HG03460 (cell line): ENCODE measurements around the gene ALMS1.
"Not testable (repeated sequence)": the region's sequence is repeated elsewhere in the genome, so short reads cannot be mapped to it uniquely, and the experiment has no call there.

Experiments used
- ATAC-seq: cut with Tn5 transposase; IDR thresholded peaks from one replicate; pipeline ENCODE4 v1.9.1; 2021; ENCODE audit not compliant: unreplicated experiment

Gene ALMS1

DNA sequence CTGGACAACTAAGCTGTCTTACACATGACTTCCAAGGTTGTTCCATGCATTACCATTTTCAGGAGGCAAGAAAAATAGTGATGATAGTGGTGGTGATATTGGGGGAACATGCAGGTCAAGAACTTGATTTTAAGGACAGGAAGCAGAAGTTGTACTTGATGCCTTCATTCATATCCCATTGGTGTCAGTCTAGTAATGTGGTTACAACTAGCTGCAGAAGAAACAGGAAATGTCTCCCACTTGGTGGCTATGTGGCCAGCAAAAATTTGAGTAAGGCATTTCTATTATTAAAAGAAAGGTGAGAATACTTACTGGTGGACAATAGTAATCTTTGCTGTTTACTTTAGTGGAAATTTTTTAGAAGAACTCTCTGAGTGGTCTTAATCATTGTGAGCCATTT lies 103.4 kb downstream of the ALMS1 start:
- no peak for ATAC-seq

DNA sequence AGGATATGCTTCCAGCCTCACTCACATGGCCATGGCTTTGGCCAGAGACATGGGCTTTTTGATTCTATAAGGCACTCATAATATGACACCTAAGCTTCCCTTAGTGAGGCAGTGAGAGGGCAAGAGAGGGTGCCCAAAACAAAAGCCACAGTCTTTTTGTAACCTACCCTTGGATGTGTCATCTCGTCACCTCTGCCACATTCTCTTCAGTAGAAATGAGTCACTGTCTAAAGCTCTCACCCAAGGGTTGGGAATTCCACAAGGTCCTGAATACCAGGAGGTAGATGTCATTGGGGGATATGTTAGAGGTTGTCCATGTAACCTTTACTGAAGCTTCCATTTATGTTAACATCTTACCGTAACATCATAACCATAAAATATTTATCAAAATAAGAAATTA lies 108.4 kb downstream of the ALMS1 start:
- ATAC-seq = no peak

DNA sequence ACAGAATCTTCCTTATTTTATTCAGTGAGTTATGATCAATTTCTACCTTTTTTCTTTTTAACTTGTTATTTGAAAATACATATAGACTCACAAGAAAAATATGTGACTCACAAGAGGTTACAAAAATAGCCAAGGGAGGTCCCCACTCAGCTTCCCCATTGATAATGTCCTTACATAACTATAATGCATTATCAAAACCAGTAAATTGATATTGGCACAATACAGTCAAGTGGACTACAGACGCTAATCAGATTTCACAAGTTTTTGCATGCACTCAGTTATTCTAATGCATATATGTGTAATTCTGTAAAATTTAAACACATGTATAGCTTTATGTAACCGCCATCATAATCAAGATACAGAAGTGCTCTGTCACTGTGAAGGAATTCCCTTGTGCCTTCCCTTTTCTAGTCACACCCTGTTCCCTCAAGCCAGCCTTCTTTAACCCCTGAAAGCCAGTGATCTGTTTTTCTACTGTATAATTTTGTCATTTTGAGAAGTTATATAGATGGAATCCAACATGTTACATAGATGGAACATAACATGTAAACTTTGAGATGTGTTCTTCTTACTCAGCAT lies 118.4 kb downstream of the ALMS1 start:
- ATAC-seq = no peak

DNA sequence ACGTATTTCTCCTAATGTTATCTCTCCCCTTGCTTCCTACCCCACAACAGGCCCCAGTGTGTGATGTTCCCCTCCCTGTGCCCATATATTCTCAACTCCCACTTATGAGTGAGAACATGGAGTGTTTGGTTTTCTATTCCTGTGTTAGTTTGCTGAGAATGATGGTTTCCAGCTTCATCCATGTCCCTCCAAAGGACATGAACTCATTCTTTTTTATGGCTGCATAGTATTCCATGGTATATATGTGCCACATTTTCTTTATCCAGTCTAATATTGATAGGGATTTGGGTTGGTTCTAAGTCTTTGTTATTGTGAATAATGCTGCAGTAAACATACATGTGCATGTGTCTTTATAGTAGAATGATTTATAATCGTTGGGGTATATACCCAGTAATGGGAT lies 119.2 kb downstream of the ALMS1 start:
- ATAC-seq = not testable (repeated sequence)

DNA sequence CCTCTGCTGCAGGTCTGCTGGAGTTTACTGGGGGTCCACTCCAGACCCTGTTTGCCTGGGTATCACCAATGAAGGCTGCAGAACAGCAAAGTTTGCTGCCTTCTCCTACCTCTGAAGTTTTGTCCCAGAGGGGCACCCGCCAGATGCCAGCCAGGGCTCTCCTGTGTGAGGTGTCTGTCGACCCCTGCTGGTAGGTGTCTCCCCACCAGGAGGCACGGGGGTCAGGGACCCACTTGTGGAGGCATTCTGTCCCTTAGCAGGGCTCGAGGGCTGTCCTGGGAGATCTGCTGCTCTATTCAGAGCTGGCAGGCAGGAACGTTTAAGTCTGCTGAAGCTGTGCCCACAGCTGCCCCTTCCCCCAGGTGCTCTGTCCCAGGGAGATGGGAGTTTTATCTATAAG lies 124.8 kb downstream of the ALMS1 start:
- ATAC-seq = not testable (repeated sequence)

DNA sequence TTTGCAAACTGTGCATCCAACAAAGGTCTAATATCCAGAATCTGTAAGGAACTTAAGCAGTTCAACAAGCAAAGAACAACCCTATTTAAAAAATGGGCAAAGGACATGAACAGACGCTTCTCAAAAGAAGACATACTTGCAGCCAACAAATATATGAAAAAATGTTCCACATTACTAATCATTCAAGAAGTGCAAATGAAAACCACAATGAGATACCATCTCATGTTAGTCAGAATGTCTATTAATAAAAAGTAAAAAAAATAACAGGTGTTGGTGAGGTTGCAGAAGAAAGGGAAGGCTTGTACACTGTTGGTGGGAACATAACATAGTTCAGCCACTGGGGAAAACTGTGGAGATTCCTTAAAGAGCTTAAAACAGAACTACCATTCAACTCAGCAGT lies 130.4 kb downstream of the ALMS1 start:
- ATAC-seq = no peak

DNA sequence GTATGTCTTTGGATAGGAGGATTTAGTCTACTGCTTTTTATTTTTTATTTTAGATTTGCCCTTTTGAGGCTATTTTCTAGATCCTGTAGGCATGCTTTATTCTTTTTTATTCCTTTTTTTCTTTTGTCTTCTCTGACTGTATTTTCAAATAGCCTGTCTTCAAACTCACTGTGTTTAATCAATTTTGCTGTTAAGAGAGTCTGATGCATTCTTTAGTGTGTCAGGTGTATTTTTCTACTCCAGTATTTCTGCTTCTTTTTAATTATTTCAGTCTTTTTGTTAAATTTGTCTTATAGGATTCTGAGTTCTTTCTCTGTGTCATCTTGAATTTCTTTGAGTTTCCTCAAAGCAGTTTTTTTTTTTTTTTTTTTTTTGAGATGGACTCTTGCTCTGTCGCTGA lies 143.1 kb downstream of the ALMS1 start:
- no peak for ATAC-seq

DNA sequence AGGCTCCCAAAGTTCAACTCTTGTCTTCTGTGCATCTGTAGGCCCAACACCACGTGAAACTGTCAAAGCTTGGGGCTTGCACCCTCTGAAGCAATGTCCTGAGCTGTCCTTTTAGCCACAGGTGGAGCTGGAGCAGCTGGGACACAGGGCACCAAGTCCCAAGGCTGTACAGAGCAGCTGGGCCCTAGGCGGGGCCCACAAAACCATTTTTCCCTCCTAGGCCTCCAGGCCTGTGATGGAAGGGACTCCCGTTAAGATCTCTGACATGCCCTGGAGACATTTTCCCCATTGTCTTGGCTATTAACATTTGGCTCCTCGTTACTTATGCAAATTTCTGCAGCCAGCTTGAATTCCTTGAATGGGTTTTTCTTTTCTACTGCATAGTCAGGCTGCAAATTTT lies 145.1 kb downstream of the ALMS1 start:
- not testable (repeated sequence) for ATAC-seq

DNA sequence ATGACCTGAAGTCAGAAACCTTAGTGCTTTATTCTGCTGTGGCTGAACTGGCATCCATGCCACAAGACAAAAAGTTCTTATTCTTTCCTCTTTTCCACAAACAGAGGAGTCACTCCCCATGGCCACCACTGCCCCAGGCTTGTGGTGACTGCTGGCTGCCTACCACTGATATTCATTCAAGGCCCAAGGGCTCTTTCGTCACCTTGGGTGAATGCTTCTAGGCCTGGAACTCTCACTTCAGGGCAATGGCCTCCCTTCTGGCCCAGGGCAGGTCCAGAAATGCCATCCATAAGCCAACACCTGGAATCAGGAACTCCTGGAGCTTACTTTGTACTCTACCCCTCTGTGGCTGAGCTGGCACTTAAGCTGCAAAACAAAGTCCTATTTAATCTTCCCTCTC lies 146.7 kb downstream of the ALMS1 start:
- ATAC-seq = no peak

DNA sequence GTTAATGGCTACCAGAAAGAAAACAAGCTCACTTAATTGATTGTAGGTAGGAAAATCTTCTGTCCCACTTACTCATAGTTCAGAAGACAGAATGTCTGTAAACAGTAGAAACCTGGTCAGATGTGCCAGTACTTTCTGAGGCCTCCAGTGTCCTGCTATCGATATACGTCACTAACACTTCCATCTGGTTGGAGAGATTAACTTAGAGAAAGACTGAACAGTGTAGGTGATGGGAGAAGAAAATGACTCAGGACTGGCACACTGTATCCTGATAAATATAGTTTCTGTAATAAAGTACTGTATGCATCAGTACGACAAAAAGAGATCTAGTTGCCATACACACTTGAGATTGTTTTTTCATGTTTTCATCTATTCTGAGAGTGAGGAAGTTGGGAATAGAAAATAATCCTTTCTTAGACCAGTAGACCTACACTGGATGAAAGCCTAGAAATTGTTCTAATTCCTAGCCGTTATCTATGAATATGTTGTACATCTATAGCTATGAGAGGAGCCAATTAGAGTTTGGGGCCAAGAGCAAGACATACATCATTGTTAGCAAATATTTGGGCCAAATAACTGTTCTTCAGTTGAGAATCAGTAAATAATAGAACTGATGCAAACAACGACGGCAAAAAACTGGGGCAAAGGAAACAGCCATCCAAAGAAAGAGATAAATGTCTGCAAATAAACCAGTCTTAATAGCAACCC lies 150.7 kb downstream of the ALMS1 start:
- ATAC-seq = no peak

DNA sequence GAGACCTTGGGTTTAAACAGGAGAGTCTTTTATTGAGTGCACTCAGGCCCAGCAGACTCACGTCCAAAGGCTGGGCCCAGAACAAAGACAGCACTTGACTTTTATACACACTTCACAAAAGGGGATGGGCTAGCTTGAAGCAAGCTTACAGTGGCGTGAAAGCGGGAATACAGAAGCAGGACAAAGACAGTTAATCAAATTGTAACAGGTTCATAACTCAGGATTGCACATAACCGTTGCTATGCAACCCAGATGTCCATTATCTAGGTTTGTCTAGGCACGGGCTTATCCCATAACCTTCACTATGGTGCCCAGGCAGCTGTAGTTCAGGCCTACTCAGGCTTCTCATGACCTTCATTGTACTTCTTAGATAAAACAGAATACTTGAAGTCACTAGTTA lies 175.2 kb downstream of the ALMS1 start:
- ATAC-seq = not testable (repeated sequence)

DNA sequence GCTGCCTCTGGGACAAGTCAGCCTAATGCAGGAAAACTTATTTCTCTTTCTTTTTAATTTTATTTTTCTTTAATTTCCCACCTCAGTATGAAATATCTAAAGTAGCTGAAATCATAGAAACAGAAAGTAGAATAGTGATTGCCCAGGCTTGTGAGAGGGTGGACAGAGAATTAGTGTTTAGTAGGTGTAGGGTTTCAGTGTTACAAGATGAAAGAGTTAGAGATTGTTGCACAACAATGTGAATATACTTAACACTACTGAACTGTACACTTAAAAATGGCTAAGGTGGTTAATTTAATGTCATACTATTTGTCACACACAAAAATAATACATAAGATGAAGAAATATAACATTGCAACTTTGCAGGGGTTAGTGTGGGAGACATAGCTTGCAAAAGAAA lies 175.8 kb downstream of the ALMS1 start:
- no peak for ATAC-seq

DNA sequence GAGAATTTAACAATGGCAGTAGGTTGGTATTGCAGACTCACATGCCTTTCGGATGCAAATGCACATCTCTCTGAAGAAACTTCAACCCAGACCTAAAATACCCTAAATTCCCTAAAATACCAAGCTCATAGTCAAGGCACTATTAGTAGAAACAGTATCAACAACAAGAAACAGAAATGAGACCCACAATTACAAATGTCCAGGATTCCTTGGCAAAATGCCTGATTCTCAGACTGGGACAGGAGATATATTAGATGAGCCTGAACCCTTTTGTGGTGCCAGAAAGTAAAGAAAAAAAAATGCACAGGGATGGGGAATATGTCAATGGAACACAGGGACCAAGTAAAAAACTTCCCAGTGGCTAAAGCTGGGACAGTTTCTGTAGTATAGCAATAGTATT lies 179.3 kb downstream of the ALMS1 start:
- ATAC-seq = no peak

DNA sequence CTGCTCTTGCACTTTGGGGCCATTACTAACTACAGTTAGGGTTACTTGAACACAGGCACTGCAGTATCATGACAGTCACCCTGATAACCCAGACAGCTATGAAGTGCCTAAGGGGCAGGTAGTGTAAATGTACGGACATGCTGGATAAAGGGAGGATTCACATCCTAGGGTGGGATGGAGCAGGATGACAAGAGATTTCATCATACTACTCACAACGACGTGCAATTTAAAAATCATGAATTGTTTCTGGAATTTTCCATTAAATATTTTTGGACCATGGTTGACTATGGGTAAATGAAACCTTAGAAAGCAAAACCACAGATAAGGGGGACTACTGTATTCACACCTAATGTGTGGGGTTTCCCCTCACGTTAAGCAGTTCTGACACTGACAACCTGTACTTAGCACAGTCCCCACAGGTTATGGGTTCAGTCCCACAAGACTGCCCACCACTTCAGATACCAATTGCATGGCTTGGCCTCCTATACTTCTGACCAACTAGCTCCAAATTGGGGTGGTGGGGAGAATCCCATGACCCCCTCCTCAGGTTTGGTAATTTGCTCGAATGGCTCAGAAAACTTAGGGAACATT lies 180.7 kb downstream of the ALMS1 start:
- no peak for ATAC-seq

DNA sequence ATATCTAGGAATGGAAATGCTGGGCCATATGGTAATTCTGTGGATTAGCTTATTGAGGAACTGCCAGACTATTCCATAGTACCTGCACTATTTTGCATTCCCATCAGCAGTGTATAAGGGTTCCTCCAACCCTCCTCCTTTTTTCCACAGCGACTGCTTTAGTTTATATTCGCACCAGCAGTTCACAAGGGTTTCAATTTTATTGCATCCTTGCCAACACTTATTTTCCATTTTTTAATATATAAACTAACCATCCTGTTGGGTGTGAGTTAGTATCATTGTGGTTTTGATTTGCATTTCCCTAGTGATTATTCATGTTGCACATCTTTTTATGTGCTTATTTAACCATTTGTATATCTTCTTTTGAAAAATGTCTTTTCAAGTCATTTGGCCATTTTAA lies 189.6 kb downstream of the ALMS1 start:
- ATAC-seq = no peak

DNA sequence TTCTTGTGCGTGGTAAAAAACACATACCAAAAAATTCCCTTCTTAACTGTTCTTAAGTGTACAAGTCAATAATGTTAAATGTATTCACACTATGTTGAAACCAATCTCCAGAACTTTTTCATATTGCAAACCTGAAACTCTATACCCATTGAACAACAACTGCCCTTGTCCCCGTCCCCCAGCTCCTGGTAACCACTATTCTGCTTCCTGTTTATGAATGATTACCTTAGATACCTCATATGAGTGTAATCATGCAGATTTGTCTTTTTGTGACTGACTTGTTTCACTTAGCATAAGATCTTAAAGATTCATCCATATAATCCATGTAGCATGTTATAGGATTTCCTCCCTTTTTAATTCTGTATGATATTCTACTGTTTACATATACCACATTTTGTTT lies 196.7 kb downstream of the ALMS1 start:
- ATAC-seq = no peak

DNA sequence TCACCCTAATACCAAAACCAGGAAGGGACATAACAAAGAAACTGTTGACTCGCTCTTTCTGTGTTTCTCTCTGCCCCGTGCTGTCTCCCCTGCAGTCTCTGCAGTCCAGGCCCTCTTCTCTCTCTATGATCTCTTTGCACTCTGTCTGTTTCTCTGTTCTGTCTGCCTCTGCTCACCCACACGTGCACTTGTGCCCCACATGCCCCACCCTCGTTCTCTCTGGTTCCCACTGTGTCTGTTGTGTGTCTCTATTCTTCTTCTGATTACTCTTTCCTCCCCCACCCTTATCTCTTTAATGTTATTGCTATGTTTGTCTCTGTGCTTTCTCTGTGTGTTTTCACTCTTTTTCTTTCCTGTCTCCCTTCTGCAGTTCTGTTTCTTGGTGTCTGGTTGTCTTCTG lies 202.5 kb downstream of the ALMS1 start:
- ATAC-seq = no peak

DNA sequence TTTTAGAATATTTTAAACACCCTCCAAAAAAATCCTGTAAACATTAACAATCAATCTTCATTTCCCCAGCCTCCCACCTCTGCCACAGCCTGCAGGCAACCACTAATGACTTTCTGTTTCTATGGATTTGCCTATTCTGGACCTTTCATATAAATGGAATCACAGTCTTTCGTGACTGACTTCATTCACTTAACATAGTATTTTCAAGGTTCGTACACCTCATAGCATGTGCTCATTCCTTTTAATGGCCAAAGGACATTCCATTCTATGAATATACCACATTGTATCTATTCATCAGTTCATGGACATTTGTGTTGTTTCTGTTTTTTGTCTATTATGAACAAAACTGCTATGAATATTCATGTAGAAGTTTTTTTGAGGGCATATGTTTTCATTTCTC lies 208.0 kb downstream of the ALMS1 start:
- ATAC-seq = no peak

DNA sequence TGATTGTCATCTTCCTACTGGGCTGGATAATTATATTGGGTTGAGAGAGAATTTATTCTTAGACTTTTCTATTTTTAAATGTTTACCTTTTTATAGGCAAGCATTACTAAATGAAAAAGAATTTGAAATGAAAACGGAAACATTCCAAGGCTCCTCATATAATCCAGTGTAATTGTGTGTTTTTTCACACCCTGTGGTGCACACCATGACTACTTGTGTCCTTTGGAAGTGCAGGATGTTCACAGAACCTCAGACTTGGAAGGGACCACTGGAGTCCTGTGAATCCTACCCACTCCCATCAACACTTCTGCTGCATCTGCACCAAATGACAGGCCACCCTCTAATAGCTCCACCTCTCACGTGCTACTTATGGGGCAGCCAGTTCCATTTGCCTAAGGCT lies 208.6 kb downstream of the ALMS1 start:
- ATAC-seq = no peak

DNA sequence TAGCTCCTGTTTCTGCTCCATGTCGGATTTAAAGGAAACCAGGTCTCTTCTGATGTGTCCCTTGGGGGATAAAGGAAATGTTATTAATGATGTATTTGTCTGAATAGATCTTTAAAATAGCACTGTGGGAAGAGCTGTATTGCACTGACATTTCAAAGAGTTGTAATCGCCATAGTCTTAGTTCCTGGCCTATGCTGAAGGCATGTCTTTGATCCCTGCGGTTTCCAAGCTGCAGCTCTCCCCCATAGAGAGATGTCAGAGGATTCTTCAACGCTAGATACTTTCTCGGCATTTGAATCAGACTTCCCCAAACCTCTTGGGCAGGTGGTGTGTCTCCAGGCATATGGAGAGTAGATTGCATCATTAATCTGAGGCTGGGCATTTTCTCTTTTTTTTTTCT lies 216.1 kb downstream of the ALMS1 start:
- ATAC-seq = no peak

DNA sequence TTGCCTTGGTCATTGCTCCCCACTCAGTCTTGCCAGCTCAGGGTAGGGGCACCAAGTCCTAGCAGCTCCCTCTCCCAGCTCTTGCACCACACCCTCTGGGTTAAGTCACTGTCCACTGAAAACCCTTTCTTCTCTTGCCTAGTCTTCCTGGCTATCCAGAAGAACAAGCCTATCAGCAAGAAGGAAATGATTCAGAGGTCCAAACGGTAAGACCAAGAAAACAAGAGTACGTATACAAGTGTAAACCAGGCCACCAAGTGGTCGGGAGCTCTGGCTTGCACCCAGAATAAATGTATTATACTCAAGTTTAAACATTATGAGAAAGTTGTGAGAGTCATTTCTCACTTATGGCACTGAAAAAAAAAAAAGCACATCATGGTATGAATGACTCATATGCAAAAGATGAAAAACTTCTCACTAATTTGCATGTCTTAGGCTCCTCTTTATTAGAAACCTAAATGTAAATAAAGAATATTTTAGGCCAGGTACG lies 217.5 kb downstream of the ALMS1 start:
- peak; percentile 56 for ATAC-seq

DNA sequence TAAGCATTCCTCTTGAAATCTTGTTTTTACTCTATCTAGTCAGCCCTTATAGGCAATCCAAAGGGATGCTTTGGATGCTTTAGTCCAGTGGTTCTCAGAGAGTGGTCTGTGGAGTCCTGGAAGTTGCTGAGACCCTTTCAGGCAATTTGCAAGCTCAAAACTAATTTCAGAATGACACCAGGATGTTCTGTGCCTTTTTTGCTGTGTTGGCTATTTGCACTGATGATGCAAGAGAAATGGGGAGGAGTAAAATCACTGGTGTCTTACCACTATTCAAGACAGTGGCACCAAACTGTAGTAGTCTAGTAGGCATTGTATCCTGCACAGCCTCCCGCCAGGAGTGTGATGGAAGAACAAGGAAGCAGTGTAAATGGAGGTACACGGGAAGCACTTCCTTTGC lies 219.0 kb downstream of the ALMS1 start:
- not testable (repeated sequence) for ATAC-seq

DNA sequence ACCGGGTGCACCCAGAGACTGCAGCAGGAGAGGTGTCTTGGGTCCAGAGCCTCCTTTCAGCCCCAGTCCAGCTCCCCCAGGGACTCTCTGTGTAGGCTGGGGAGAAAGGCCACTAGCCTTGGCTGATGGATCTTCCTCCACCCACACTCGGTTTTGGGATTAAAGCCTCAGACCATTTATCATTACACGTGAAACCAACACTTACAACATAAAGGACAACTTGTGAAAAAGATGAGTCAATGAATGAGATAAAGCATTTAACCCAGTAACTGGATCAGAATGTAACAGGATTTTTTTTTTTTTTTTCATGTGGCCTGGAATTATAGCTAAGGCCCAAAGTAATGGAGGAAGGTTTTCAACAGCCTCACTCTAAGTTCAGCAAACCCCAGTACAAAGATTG lies 224.5 kb downstream of the ALMS1 start:
- no peak for ATAC-seq
